Choroid plexus epithelial cell (primary cell): Measurements from ENCODE around the gene PGP.

ENCODE experiments used
- DNase-seq: peaks from one replicate; pipeline ENCODE4 v3.0.0-alpha.2; 2010; ENCODE audit warnings: low read depth
- H3K4me3 ChIP-seq: 2 replicates; pipeline ENCODE4 v1.5.1; 2011; ENCODE audit warnings: low read depth, mild to moderate bottlenecking, control low read depth, low read length, moderate library complexity
- CTCF ChIP-seq: conservative IDR thresholded peaks from 2 replicates; pipeline ENCODE4 v1.5.1; 2011; ENCODE audit warnings: low read depth, mild to moderate bottlenecking, control low read depth, inconsistent platforms, low read length, moderate library complexity

The PGP gene

GRCh38 chr16:2190659-2191445 is 23.8 kb downstream of the PGP start:
- TF ChIP-seq CTCF: no peak
- no peak overlapping the region for H3K4me3 ChIP-seq

GRCh38 chr16:2190002-2190658 is 24.5 kb downstream of the PGP start:
- no peak overlapping the region for H3K4me3 ChIP-seq
- TF ChIP-seq CTCF: no peak
- DNase-seq: no peak

More at GRCh38 chr16:2190659-2191445, 23.8 kb downstream of the PGP start:
- no peak for DNase-seq

GRCh38 chr16:2189252-2189893 is 25.3 kb downstream of the PGP start:
- no peak for DNase-seq
- TF ChIP-seq CTCF: no peak
- no peak overlapping the region for H3K4me3 ChIP-seq

- DNase-seq: no peak
These were observed 26.2 kb downstream of the PGP start for GRCh38 chr16:2188395-2188794.

GRCh38 chr16:2187212-2187611 is 27.4 kb downstream of the PGP start:
- no peak overlapping the region for H3K4me3 ChIP-seq
- no peak for DNase-seq
- TF ChIP-seq CTCF: no peak

More at GRCh38 chr16:2188395-2188794, 26.2 kb downstream of the PGP start:
- H3K4me3 ChIP-seq: no peak overlapping the region
- no peak for TF ChIP-seq CTCF

GRCh38 chr16:2186505-2186904 is 28.1 kb downstream of the PGP start:
- no peak overlapping the region for H3K4me3 ChIP-seq
- no peak for TF ChIP-seq CTCF
- no peak for DNase-seq

- H3K4me3 ChIP-seq: no peak overlapping the region
- DNase-seq: no peak
- TF ChIP-seq CTCF: no peak
These were observed 28.6 kb downstream of the PGP start for GRCh38 chr16:2186064-2186463.
